GM23338 (cell line): ENCODE measurements around the gene LRIT3. TPM values are rescaled to one million over a fixed set of nuclear protein-coding genes. Genes with fewer than 3 reads are reported as not detected.

Experiments
- ATAC-seq: fragments of 200-7000 bp; cut with Tn5 transposase; 3 replicates; pipeline ENCODE4 v1.9.1; 2020
- DNase-seq: peaks from one replicate; pipeline ENCODE4 v3.0.0-alpha.2; 2015; ENCODE audit warnings: low spot score
- H2AFZ ChIP-seq: fragments of 200-600 bp; sonication (generic); 2 replicates; pipeline ENCODE4 v1.8.0; 2016; ENCODE audit warnings: antibody characterized with exemption, mild to moderate bottlenecking, moderate library complexity
- H3F3A ChIP-seq: fragments of 200-600 bp; sonication (generic); replicated peaks from 2 replicates; pipeline ENCODE4 v1.8.0; 2017; ENCODE audit warnings: antibody characterized with exemption, mixed run types, low read depth
- H3K27ac ChIP-seq: fragments of 200-600 bp; sonication (generic); 2 replicates; pipeline ENCODE4 v1.6.1; 2016; ENCODE audit warnings: low read depth
- H3K27me3 ChIP-seq: fragments of 200-600 bp; sonication (generic); 2 replicates; pipeline ENCODE4 v1.8.0; 2016; ENCODE audit warnings: mild to moderate bottlenecking, mixed run types, moderate library complexity; ENCODE audit not compliant: insufficient read depth
- H3K36me3 ChIP-seq: fragments of 200-600 bp; sonication (generic); 2 replicates; pipeline ENCODE4 v1.8.0; 2016; ENCODE audit warnings: mild to moderate bottlenecking; ENCODE audit not compliant: insufficient read depth
- H3K4me1 ChIP-seq: fragments of 200-600 bp; sonication (generic); 2 replicates; pipeline ENCODE4 v1.8.0; 2016; ENCODE audit warnings: mild to moderate bottlenecking, moderate library complexity; ENCODE audit not compliant: insufficient read depth
- H3K4me2 ChIP-seq: fragments of 200-600 bp; sonication (generic); 2 replicates; pipeline ENCODE4 v1.7.1; 2017; ENCODE audit warnings: mixed run types
- H3K4me3 ChIP-seq: fragments of 200-600 bp; sonication (generic); 2 replicates; pipeline ENCODE4 v1.6.1; 2016; ENCODE audit warnings: mixed run types
- H3K79me2 ChIP-seq: fragments of 200-600 bp; sonication (generic); replicated peaks from 2 replicates; pipeline ENCODE4 v1.8.0; 2017; ENCODE audit warnings: mild to moderate bottlenecking; ENCODE audit not compliant: insufficient read depth
- H3K9me2 ChIP-seq: fragments of 200-600 bp; sonication (generic); 2 replicates; pipeline ENCODE4 v1.8.0; 2017; ENCODE audit not compliant: insufficient read depth
- H4K20me1 ChIP-seq: fragments of 200-600 bp; sonication (generic); replicated peaks from 2 replicates; pipeline ENCODE4 v1.8.0; 2017; ENCODE audit warnings: mild to moderate bottlenecking; ENCODE audit not compliant: insufficient read depth
- H3K27ac Mint-ChIP-seq: 2 replicates; pipeline ENCODE4 v1.8.0; 2020; ENCODE audit warnings: inconsistent platforms, mild to moderate bottlenecking, moderate library complexity, mixed read lengths
- H3K27me3 Mint-ChIP-seq: 3 replicates; pipeline ENCODE4 v1.8.0; 2022; ENCODE audit warnings: low read depth, mild to moderate bottlenecking, moderate library complexity, mixed read lengths, inconsistent platforms; ENCODE audit not compliant: insufficient read depth, poor library complexity
- H3K36me3 Mint-ChIP-seq: 3 replicates; pipeline ENCODE4 v1.8.0; 2021; ENCODE audit warnings: low read depth, mild to moderate bottlenecking, inconsistent platforms, moderate library complexity, mixed read lengths
- H3K4me1 Mint-ChIP-seq: 3 replicates; pipeline ENCODE4 v1.8.0; 2020; ENCODE audit warnings: mild to moderate bottlenecking, inconsistent platforms, mixed read lengths
- H3K4me3 Mint-ChIP-seq: 3 replicates; pipeline ENCODE4 v1.8.0; 2021; ENCODE audit warnings: moderate library complexity, mild to moderate bottlenecking, inconsistent platforms, mixed read lengths
- H3K9me3 Mint-ChIP-seq: 3 replicates; pipeline ENCODE4 v1.8.0; 2020; ENCODE audit warnings: moderate library complexity, mild to moderate bottlenecking, inconsistent platforms, mixed read lengths
- CREB1 ChIP-seq: fragments of 250-450 bp; sonication (Bioruptor Pico); IDR thresholded peaks from 2 replicates; pipeline ENCODE4 v1.5.0; 2020; ENCODE audit warnings: low read depth, mild to moderate bottlenecking, moderate library complexity
- CTCF ChIP-seq, 2 experiments: fragments of 200-600 bp in 1 of 2; sonication (generic) in 1 of 2; conservative IDR thresholded peaks; 2 replicates each; pipeline versions ENCODE4 v1.5.1 to v1.6.1; 2016 to 2017; ENCODE audit warnings: antibody characterized with exemption in 2 of 2, low read depth in 2 of 2, mild to moderate bottlenecking in 2 of 2, moderate library complexity in 1 of 2
- ETS1 ChIP-seq: IDR thresholded peaks from 2 replicates; pipeline ENCODE4 v1.6.1; 2016; ENCODE audit warnings: antibody characterized with exemption
- EZH2 ChIP-seq: fragments of 200-600 bp; sonication (generic); IDR thresholded peaks from one replicate; pipeline ENCODE4 v1.8.0; 2017; ENCODE audit warnings: antibody characterized with exemption, mild to moderate bottlenecking, low read depth; ENCODE audit not compliant: unreplicated experiment
- EZH2phosphoT487 ChIP-seq: fragments of 200-600 bp; sonication (generic); IDR thresholded peaks from one replicate; pipeline ENCODE4 v1.8.1; 2018; ENCODE audit warnings: antibody characterized with exemption; ENCODE audit not compliant: unreplicated experiment
- NANOG ChIP-seq: IDR thresholded peaks from 2 replicates; pipeline ENCODE4 v1.6.1; 2016; ENCODE audit warnings: antibody characterized with exemption, borderline replicate concordance
- STAT1 ChIP-seq: IDR thresholded peaks from one replicate; pipeline ENCODE4 v1.6.1; 2016; ENCODE audit warnings: antibody characterized with exemption; ENCODE audit not compliant: unreplicated experiment
- ZNF114 ChIP-seq: fragments of 250-450 bp; sonication (Bioruptor Pico); IDR thresholded peaks from 2 replicates; pipeline ENCODE4 v1.5.0; 2020; ENCODE audit warnings: mild to moderate bottlenecking, moderate library complexity
- polyA plus RNA-seq: library from polyadenylated mRNA; unstranded; fragments of >200 nt; fragmentation: Nextera tagmentation; extraction: Ambion mirVana; gene quantifications from 2 replicates; pipeline ENCODE4 v1.2.1, GENCODE V29; 2016
- total RNA-seq: library from RNA; depleted of rRNA; stranded (reverse); fragments of >200 nt; shearing (Covaris generic); gene quantifications from 2 replicates; pipeline ENCODE4 v1.2.3, GENCODE V29; 2014

Gene LRIT3
- total and polyA plus RNA-seq, 2 experiments from 2014 or later, result 0.14 TPM; not detected in 1

DNA sequence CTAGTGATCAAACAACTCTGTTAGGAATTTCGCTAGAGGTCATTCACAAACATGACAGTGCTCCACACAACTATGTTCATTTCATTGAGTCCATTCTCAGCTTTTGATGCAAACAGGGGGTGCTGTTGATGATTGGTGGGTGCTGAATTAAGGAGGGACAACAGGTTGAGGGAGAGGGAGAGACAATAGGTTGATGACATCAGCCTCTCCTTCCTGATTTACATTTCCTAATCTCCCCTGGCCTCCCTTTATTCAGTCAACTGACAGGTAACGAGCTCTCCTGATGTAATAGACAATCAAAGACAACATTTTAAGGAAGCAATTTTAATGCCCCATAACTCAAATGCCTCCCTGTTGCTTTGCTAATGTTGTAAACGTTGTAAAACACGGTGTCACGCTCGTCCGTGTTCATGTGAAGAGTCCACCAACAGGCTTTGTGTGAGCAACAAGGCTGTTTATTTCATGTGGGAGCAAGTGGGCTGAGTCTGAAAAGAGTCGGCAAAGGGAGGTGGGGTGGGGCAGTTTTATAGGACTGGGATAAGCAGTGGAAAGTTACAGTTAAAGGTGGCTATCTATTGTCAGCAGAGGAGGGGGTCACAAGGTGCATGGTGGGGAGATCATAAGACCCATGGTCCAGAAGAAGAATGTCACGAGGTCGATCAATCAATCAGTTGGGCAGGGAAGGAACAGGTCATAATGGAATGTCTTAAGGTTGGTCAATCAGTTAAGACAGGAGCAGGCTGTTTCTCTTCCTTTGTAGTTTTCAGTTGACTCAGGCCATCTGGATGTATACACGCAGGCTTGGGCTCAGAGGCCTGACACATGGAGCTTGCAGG, 37.1 kb upstream of the LRIT3 start:
- peak overlapping the region; percentile 76; the same call in 1 of the 2 replicates for H2AFZ ChIP-seq
- Mint-ChIP-seq H3K9me3 (no peaks in the 10 kb centered on the region), H3K36me3 (peaks cover 2% of the 10 kb centered on the region), H3K4me3 (peak overlapping the region; percentile 12; the same call in 2 of the 3 replicates), H3K4me1 (peaks cover 18% of the 10 kb centered on the region), H3K27ac (peak overlapping the region; percentile 81), H3K27me3 (peaks cover 9% of the 10 kb centered on the region)
- H3K27ac ChIP-seq, result no peak overlapping the region
- ATAC-seq (peak; percentile 39), DNase-seq (peak; percentile 48)
- H3K27me3 ChIP-seq, result no peaks in the 10 kb centered on the region
- no peak overlapping the region; the same call in 1 of the 2 replicates for H3K4me3 ChIP-seq
- H3K9me2 ChIP-seq, result no peaks in the 10 kb centered on the region
- no peaks in the 10 kb centered on the region for H4K20me1 ChIP-seq
- peak; percentile 23; the same call in 1 of the 2 replicates for TF ChIP-seq CREB1
- TF ChIP-seq STAT1, result no peak
- H3K36me3 ChIP-seq, result no peaks in the 10 kb centered on the region
- H3K4me2 ChIP-seq, result peak overlapping the region; percentile 53
- peaks cover 3% of the 10 kb centered on the region for H3K79me2 ChIP-seq
- H3K4me1 ChIP-seq, result peaks cover 16% of the 10 kb centered on the region
- 0 out of 2 replicates have a peak, but pooled peaks cover 6% of the 10 kb centered on the region for H3F3A ChIP-seq

GRCh38 chr4:109811707-109812106, 36.2 kb upstream of the LRIT3 start:
- Histone ChIP-seq H3K79me2 (peaks cover 13% of the 10 kb centered on the region), H3K4me1 (peaks cover 19% of the 10 kb centered on the region), H3K9me2 (no peaks in the 10 kb centered on the region), H3F3A (0 out of 2 replicates have a peak, but pooled peaks cover 6% of the 10 kb centered on the region), H3K27ac (no peak overlapping the region), H4K20me1 (no peaks in the 10 kb centered on the region), H3K4me2 (no peak overlapping the region), H2AFZ (no peak overlapping the region), H3K27me3 (no peaks in the 10 kb centered on the region), H3K4me3 (no peak overlapping the region), H3K36me3 (no peaks in the 10 kb centered on the region)
- H3K27ac Mint-ChIP-seq, result no peak overlapping the region
- DNase-seq (no peak), ATAC-seq (no peak)
- peaks cover 17% of the 10 kb centered on the region for H3K27me3 Mint-ChIP-seq
- H3K4me1 Mint-ChIP-seq, result peaks cover 24% of the 10 kb centered on the region
- no peaks in the 10 kb centered on the region; the same call in 2 of the 3 replicates for H3K9me3 Mint-ChIP-seq
- H3K4me3 Mint-ChIP-seq, result no peak overlapping the region
- H3K36me3 Mint-ChIP-seq, result peaks cover 10% of the 10 kb centered on the region
- TF ChIP-seq EZH2phosphoT487 (no peak), CTCF (conservative IDR thresholded peaks at IDR 0.05; ENCODE audit: low read depth in 2 of 2) (no peak), ETS1 (no peak), EZH2 (no peak), NANOG (no peak), ZNF114 (CRISPR knock-in tag) (no peak), CREB1 (no peak)
